Amygdala (tissue), 56 donors: ENCODE results near the gene ARID1B.

Experiments
- DNase-seq, 56 donors: peaks; one replicate each; lab custom pipeline; 2025; lab: John Stamatoyannopoulos, UW

Gene ARID1B

DNA sequence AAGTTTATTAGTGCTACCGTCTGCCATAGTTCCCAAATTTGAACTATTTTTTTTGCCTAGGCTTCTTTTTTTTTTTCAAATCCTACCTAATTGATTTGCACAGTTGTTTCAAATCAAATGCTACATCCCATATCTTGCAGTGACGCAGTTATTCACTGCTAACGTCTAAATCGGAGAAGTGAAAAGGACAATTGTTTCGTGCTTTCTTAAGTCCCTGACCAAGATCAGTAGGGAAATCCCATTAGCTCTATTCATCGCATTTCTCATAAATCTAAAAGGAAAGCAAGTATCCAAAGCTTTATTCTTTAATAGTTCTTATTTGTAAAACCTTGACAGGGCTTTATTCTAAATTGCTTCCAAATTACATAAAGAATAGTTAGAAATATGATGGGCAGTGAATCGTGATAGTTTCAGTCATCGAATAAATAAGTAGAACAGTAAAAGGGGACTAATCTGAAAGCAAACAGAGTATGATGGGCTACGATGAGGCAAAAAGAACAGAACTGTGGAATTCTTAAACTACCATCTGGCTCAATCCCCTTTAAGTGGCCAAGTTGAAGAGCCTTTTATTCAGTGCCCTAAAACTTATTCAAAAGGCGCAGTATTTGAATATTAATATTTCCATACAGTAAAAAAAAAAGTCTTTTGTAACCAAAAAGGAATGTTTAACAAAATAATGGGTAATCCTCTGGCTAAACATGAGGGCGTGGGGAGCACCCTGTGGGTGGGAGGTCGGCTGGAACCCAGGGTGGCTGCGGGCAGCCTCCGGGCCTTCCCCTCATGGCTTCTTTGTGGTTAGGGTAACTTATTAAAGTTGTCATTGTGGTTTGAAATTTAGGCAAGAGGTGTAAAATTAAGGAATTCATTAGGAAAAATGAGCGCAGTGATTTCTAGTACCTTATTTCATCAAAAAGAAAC lies 3.0 kb upstream of the ARID1B start:
- no peak for DNase-seq

GRCh38 chr6:156774863-156775405 lies 2.2 kb upstream of the ARID1B start:
- peak in 2 of 56 donors; percentile 27 to 28 for DNase-seq

GRCh38 chr6:156775717-156776116 lies 1.5 kb upstream of the ARID1B start:
- no peak for DNase-seq

- DNase-seq: no peak
Observed at GRCh38 chr6:156776470-156776839, 723 bp upstream of the ARID1B start.

GRCh38 chr6:156777577-156778453 lies 637 bp downstream of the ARID1B start:
- peak in 38 of 56 donors; percentile 19 to 69 (median 52) for DNase-seq

DNA sequence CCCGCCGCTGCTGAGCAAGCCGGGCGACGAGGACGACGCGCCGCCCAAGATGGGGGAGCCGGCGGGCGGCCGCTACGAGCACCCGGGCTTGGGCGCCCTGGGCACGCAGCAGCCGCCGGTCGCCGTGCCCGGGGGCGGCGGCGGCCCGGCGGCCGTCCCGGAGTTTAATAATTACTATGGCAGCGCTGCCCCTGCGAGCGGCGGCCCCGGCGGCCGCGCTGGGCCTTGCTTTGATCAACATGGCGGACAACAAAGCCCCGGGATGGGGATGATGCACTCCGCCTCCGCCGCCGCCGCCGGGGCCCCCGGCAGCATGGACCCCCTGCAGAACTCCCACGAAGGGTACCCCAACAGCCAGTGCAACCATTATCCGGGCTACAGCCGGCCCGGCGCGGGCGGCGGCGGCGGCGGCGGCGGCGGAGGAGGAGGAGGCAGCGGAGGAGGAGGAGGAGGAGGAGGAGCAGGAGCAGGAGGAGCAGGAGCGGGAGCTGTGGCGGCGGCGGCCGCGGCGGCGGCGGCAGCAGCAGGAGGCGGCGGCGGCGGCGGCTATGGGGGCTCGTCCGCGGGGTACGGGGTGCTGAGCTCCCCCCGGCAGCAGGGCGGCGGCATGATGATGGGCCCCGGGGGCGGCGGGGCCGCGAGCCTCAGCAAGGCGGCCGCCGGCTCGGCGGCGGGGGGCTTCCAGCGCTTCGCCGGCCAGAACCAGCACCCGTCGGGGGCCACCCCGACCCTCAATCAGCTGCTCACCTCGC lies 1.5 kb downstream of the ARID1B start:
- peak in 32 of 56 donors; percentile 9 to 77 (median 44) for DNase-seq

GRCh38 chr6:156779206-156780094 lies 2.3 kb downstream of the ARID1B start:
- peak in 34 of 56 donors; percentile 6 to 75 (median 40) for DNase-seq

- peak in 41 of 56 donors; percentile 12 to 83 (median 44) for DNase-seq
Observed at GRCh38 chr6:156780102-156780641, 3.0 kb downstream of the ARID1B start.

DNA sequence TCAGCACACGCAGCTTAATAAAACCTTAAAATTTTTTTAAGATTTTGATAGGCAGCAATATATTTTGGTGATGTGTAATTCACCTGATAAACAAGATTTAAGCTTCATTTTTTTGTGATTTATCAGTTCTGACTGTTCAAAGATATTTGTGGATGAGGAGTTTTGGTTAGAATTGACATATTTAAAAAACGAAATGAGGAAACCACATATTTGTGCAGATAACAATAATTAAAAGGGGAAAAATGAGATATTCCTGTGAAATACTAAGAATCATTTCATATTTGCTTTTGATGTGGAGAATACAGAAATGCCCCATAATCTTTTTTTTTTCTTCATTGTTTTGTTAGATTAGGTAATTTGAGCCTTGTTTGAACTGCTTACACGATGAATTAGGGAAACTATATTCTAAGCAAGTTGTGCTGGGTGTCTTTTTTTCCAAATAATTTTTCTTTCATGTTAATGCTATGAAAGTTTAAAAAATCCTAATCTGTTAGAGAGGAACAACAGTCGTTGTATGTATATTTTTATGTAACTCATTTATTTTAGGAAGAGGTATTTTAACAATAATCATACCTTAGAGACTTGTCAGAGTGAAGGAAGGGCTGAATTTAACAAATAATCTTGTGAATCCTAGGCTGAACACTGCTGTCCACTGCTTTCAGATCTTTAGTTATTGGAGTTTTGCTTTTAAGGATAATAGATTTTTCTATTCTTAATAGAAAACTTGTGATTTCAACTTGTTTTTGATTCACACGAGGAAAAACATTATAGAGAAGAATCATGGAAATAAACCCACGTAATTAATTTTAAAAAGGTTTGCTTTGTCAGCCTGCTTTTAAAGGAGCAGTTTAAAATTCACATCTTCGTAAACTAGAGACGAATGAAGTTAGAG lies 4.0 kb downstream of the ARID1B start:
- no peak for DNase-seq

GRCh38 chr6:156781861-156782631 lies 4.9 kb downstream of the ARID1B start:
- no peak for DNase-seq

DNA sequence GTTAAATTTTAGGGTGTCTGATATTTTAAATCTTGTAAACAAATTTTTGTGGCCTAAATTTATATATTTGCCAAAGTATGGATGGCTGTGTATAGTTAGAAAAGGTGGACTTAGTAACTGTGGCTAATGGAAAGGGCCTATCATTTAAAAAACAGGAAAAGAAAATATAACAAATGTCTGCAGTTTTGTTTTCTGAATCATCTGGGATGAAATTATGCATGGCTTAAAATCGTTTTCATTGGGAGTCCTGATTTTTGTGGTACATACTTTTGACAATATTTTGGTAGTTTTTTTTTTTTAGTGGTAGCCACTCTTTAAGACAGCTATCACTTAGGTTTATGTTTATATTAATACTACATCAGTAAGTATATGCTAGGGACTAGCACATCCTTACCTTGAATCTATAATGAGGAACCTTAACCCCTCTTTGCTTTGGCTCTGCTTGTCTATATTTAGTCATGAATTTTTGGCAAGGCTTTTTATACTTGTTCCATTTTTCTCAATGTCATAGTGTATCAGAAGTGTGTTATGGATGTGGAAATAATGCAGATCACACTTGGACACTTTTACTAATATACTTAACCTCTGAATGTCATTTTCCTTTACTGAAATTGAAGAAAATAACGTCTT lies 5.6 kb downstream of the ARID1B start:
- no peak for DNase-seq

- DNase-seq: no peak
Observed at GRCh38 chr6:156783958-156784357, 6.8 kb downstream of the ARID1B start.

DNA sequence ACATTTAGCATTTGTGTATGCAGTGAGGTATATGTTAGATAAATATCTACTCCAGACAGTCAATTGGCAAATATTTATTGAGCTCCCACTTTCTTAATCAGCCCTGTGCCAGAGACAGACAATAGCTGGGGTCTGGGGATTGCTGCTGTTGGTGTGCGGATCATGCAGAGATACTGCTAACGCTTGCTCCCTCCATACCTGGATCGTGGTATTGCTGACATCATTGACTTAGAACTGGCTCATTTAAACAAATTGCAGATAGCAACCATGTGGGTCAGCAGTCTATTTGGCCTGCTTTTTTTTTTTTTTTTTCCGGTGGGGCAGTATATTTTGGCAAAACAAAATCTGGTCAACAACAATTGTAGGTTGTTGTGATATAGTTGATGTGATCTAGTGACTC lies 9.5 kb downstream of the ARID1B start:
- DNase-seq: no peak

- DNase-seq: no peak
Observed at GRCh38 chr6:156787569-156788492, 10.7 kb downstream of the ARID1B start.
